GM12865 (cell line): ENCODE data around the gene CTCFL.

Experiments used
- DNase-seq: peaks from one replicate; pipeline ENCODE4 v3.0.0; 2010; ENCODE audit warnings: low read depth
- H3K4me3 ChIP-seq: 2 replicates; pipeline ENCODE4 v1.5.1; 2011; ENCODE audit warnings: mild to moderate bottlenecking, low read depth, low read length, control low read depth
- CTCF ChIP-seq: IDR thresholded peaks from 2 replicates; pipeline ENCODE4 v1.5.1; 2011; ENCODE audit warnings: low read length, control low read depth, low read depth, inconsistent platforms; ENCODE audit not compliant: insufficient read depth; ENCODE audit errors: missing control alignments

The CTCFL gene

GRCh38 chr20:57568960-57569359, 44.0 kb upstream of the CTCFL start:
- no peak overlapping the region for H3K4me3 ChIP-seq
- no peak for DNase-seq
- no peak for TF ChIP-seq CTCF

GRCh38 chr20:57568088-57568896, 43.4 kb upstream of the CTCFL start:
- no peak for TF ChIP-seq CTCF
- H3K4me3 ChIP-seq = no peak overlapping the region
- no peak for DNase-seq

GRCh38 chr20:57567471-57568079, 42.6 kb upstream of the CTCFL start:
- DNase-seq = no peak
- H3K4me3 ChIP-seq = no peak overlapping the region
- no peak for TF ChIP-seq CTCF

GRCh38 chr20:57566803-57567459, 42.0 kb upstream of the CTCFL start:
- no peak overlapping the region for H3K4me3 ChIP-seq
- no peak for TF ChIP-seq CTCF
- DNase-seq = no peak

GRCh38 chr20:57566399-57566798, 41.5 kb upstream of the CTCFL start:
- DNase-seq = no peak
- H3K4me3 ChIP-seq = no peak overlapping the region
- TF ChIP-seq CTCF = no peak

GRCh38 chr20:57564951-57565642, 40.2 kb upstream of the CTCFL start:
- TF ChIP-seq CTCF = no peak
- DNase-seq = no peak
- H3K4me3 ChIP-seq = no peak overlapping the region
